ENCODE data around the gene MAP3K8. TPM values are rescaled to one million over a fixed set of nuclear protein-coding genes. Genes with fewer than 3 reads are reported as not detected.

MAP3K8 gene
- total and polyA plus RNA-seq, 2 donors (not counting 1 experiment from before 2014, with no cell fraction given) = 97.0 to 99.2 TPM

- H3K27me3 ChIP-seq (replicated peaks in 1 of 4; ENCODE audit: control extremely low read depth in 1 of 4, control insufficient read depth in 3 of 4, insufficient read depth in 4 of 4, low read length in 3 of 4) = no peaks in the 10 kb centered on the region
- no peaks in the 10 kb centered on the region for H3K36me3 ChIP-seq (replicated peaks in 1 of 2; ENCODE audit: control extremely low read depth in 1 of 2, control insufficient read depth in 1 of 2, extremely low read depth in 1 of 2, insufficient read depth in 2 of 2, low read length in 1 of 2)
- TF ChIP-seq CTCF (IDR thresholded peaks at IDR 0.05) (no peak), EZH2 (IDR thresholded peaks at IDR 0.05; ENCODE audit: borderline replicate concordance, insufficient read depth, low read depth, low read length, poor library complexity, severe bottlenecking) (no peak)
- intact Hi-C loops (cut with micrococcal nuclease) = no loop called here
- Mint-ChIP-seq H3K27ac (no peak overlapping the region), H3K9me3 (ENCODE audit: insufficient read depth) (no peaks in the 10 kb centered on the region), H3K27me3 (no peaks in the 10 kb centered on the region), H3K4me1 (peaks cover 44% of the 10 kb centered on the region), H3K4me3 (no peak overlapping the region)
- no peak overlapping the region for H2AFZ ChIP-seq (ENCODE audit: insufficient read depth, low read depth, low read length, poor library complexity, severe bottlenecking)
- no peak overlapping the region for H3K9ac ChIP-seq (ENCODE audit: low read length)
- POLR2A ChIA-PET = no interaction called here
- no peak overlapping the region for H3K27ac ChIP-seq (ENCODE audit: low read length in 2 of 2)
- no peak overlapping the region for H3K4me2 ChIP-seq (replicated peaks; ENCODE audit: low read depth, low read length, poor library complexity, severe bottlenecking)
- H3K9me3 ChIP-seq (ENCODE audit: control extremely low read depth in 1 of 3, control insufficient read depth in 2 of 3, insufficient read depth in 1 of 3, low read length in 2 of 3) = no peaks in the 10 kb centered on the region
- 86% methylated on average over 1 of the region's 3 CpGs for WGBS (ENCODE audit: insufficient coverage)
- CTCF ChIA-PET = interaction anchor here (0.6 to 1.5 kb wide), 3 partner anchors 12 to 96 kb away, joined by 3 to 4 read pairs (median 3); no protein-coding TSS in a partner anchor
- H4K20me1 ChIP-seq (ENCODE audit: control insufficient read depth, insufficient read depth, low read length, poor library complexity, severe bottlenecking) = no peaks in the 10 kb centered on the region
- ATAC-seq (ENCODE audit: low read depth) (no peak), DNase-seq (no peak)
- no peak overlapping the region for H3K4me3 ChIP-seq (ENCODE audit: control extremely low read depth in 1 of 5, extremely low read depth in 1 of 5, insufficient read depth in 1 of 5, low read depth in 2 of 5, low read length in 4 of 5)
- H3K4me1 ChIP-seq (ENCODE audit: control insufficient read depth in 2 of 2, insufficient read depth in 2 of 2, low read length in 2 of 2) = peaks cover 30 to 32% of the 10 kb centered on the region in 2 donors
- no peaks in the 10 kb centered on the region for H3K79me2 ChIP-seq (ENCODE audit: control insufficient read depth, insufficient read depth, low read length)
Measured at GRCh38 chr10:30509508-30509907, 75.5 kb downstream of the MAP3K8 start.

DNA sequence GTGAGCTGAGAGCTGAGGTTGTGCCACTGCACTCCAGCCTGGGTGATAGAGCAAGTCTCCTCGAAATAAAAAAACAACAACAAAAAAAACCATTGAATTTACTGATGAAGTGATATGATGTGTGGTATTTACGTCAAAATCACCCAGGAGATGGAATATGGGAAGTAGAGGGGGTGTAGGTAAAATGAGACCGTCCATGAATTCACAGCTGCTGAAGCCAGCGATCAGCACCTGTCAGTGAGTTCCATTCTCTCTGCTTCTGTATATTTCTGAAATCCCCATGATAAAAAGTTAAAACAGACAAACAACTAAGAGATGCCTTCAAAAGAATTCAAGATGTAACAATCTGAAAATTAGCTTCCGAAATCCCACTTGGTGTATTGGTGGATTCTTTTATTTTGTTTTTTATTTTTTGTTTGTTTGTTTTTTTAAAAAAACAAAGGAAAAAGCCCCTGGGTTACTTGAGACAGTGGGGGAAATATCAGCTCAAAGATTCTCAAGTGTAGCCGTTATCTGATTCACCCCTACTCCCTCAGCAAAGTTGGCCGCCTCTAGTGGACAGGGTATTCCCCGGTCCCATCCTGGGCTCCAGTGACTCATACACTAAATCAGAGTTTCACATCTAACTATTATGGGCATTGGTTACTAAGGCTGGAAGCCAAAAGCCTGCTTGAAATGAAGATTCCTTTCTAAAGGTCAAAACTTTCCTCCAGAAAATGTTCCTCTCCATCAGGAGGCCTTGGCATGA is 76.4 kb downstream of the MAP3K8 start:
- Histone ChIP-seq H3K4me1 (ENCODE audit: control insufficient read depth in 2 of 2, insufficient read depth in 2 of 2, low read length in 2 of 2) (peaks cover 22 to 24% of the 10 kb centered on the region in 2 donors), H3K27me3 (replicated peaks in 1 of 4; ENCODE audit: control extremely low read depth in 1 of 4, control insufficient read depth in 3 of 4, insufficient read depth in 4 of 4, low read length in 3 of 4) (no peaks in the 10 kb centered on the region), H4K20me1 (ENCODE audit: control insufficient read depth, insufficient read depth, low read length, poor library complexity, severe bottlenecking) (no peaks in the 10 kb centered on the region), H3K36me3 (replicated peaks in 1 of 2; ENCODE audit: control extremely low read depth in 1 of 2, control insufficient read depth in 1 of 2, extremely low read depth in 1 of 2, insufficient read depth in 2 of 2, low read length in 1 of 2) (no peaks in the 10 kb centered on the region), H3K4me3 (ENCODE audit: control extremely low read depth in 1 of 5, extremely low read depth in 1 of 5, insufficient read depth in 1 of 5, low read depth in 2 of 5, low read length in 4 of 5) (no peak overlapping the region), H3K4me2 (replicated peaks; ENCODE audit: low read depth, low read length, poor library complexity, severe bottlenecking) (peak overlapping the region; percentile 7), H3K9me3 (ENCODE audit: control extremely low read depth in 1 of 3, control insufficient read depth in 2 of 3, insufficient read depth in 1 of 3, low read length in 2 of 3) (no peaks in the 10 kb centered on the region), H2AFZ (ENCODE audit: insufficient read depth, low read depth, low read length, poor library complexity, severe bottlenecking) (no peak overlapping the region), H3K79me2 (ENCODE audit: control insufficient read depth, insufficient read depth, low read length) (no peaks in the 10 kb centered on the region), H3K9ac (ENCODE audit: low read length) (no peak overlapping the region), H3K27ac (ENCODE audit: low read length in 2 of 2) (no peak overlapping the region)
- no peak for TF ChIP-seq EZH2 (IDR thresholded peaks at IDR 0.05; ENCODE audit: borderline replicate concordance, insufficient read depth, low read depth, low read length, poor library complexity, severe bottlenecking)
- TF ChIP-seq CTCF (IDR thresholded peaks at IDR 0.05) = no peak
- intact Hi-C loops (cut with micrococcal nuclease) = loop anchor here (1.0 to 2.0 kb wide), 2 partner anchors 19 to 22 kb away; no protein-coding TSS in a partner anchor
- DNase-seq (no peak), ATAC-seq (ENCODE audit: low read depth) (peak; percentile 84)
- POLR2A ChIA-PET = no interaction called here
- Mint-ChIP-seq H3K27me3 (no peaks in the 10 kb centered on the region), H3K9me3 (ENCODE audit: insufficient read depth) (no peaks in the 10 kb centered on the region), H3K4me3 (peak overlapping the region; percentile 23), H3K27ac (peak overlapping the region; percentile 66), H3K4me1 (peaks cover 39% of the 10 kb centered on the region)
- WGBS (ENCODE audit: insufficient coverage) = no CpG with 5 or more reads among the region's 8 CpGs
- CTCF ChIA-PET = interaction anchor here (0.7 to 1.5 kb wide), 4 partner anchors 12 to 80 kb away, joined by 3 to 4 read pairs (median 3); no protein-coding TSS in a partner anchor

All from B cell (primary cell).